ENCODE data around the gene SEMA4C.

DNA sequence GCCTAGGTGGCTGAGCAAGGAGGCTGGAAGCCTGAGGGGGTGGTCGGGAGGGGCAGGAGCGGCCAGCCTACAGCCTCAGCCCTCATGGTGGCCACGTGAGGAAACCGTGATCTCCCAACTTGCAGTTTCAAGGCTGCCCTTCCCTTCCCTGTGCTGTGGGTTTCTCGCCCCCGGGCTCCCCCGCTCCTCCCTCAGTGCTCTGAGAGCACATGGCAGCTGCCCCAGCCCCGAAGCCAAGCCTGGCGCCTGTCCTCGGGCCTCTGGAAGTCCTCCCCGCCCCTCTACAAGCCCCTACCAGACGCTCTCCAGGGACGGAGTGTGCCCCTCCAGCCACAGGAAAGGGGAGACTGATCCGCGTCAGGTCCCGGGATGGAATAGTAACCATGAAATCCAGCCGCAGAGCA is 25.5 kb downstream of the SEMA4C start:
- TF ChIP-seq CTCF (IDR thresholded peaks at IDR 0.05) (no peak), POLR2A (IDR thresholded peaks at IDR 0.05) (no peak)

All from testis (tissue), 2 donors.